Activated T-cell treated with anti-CD3 and anti-CD28 coated beads for 1 hour (primary cell): ENCODE measurements around the gene ITGA2B.
A peak's percentile ranks its signal among the peaks of the same experiment; 100 is the strongest.
"Not testable (repeated sequence)": the region's sequence is repeated elsewhere in the genome, so short reads cannot be mapped to it uniquely, and the experiment has no call there.

Experiments
- DNase-seq: peaks from one replicate; pipeline ENCODE4 v3.0.0-alpha.2; 2020; ENCODE audit warnings: low read depth

ITGA2B gene

GRCh38 chr17:44390250-44390870 lies 911 bp upstream of the ITGA2B start:
- no peak for DNase-seq

GRCh38 chr17:44389723-44390202 lies 314 bp upstream of the ITGA2B start:
- no peak for DNase-seq

GRCh38 chr17:44387804-44388203 lies 1.6 kb downstream of the ITGA2B start:
- no peak for DNase-seq

- DNase-seq: no peak
Measured at GRCh38 chr17:44386182-44386525, 3.3 kb downstream of the ITGA2B start.

- peak; percentile 75 for DNase-seq
Measured at GRCh38 chr17:44385287-44386181, 3.9 kb downstream of the ITGA2B start.

GRCh38 chr17:44384823-44385286 lies 4.6 kb downstream of the ITGA2B start:
- no peak for DNase-seq

- no peak for DNase-seq
Measured at GRCh38 chr17:44384281-44384822, 5.1 kb downstream of the ITGA2B start.

GRCh38 chr17:44383861-44384260 lies 5.6 kb downstream of the ITGA2B start:
- no peak for DNase-seq

GRCh38 chr17:44383363-44383762 lies 6.1 kb downstream of the ITGA2B start:
- no peak for DNase-seq

GRCh38 chr17:44382917-44383316 lies 6.5 kb downstream of the ITGA2B start:
- DNase-seq: no peak

- no peak for DNase-seq
Measured at GRCh38 chr17:44381810-44382305, 7.6 kb downstream of the ITGA2B start.

GRCh38 chr17:44380767-44381166 lies 8.7 kb downstream of the ITGA2B start:
- no peak for DNase-seq

GRCh38 chr17:44379887-44380286 lies 9.6 kb downstream of the ITGA2B start:
- no peak for DNase-seq

- DNase-seq: no peak
Measured at GRCh38 chr17:44378171-44378705, 11.2 kb downstream of the ITGA2B start.

- no peak for DNase-seq
Measured at GRCh38 chr17:44376779-44377178, 12.7 kb downstream of the ITGA2B start.

- DNase-seq: no peak
Measured at GRCh38 chr17:44376124-44376523, 13.3 kb downstream of the ITGA2B start.

GRCh38 chr17:44375196-44376017 lies 14.0 kb downstream of the ITGA2B start:
- no peak for DNase-seq

GRCh38 chr17:44374306-44375195 lies 14.9 kb downstream of the ITGA2B start:
- DNase-seq: no peak

GRCh38 chr17:44372036-44372435 lies 17.4 kb downstream of the ITGA2B start:
- no peak for DNase-seq

- not testable (repeated sequence) for DNase-seq
Measured at GRCh38 chr17:44369414-44370023, 19.9 kb downstream of the ITGA2B start.
